HG03159 (cell line): ENCODE results near the gene MLLT3.
A peak's percentile ranks its signal among the peaks of the same experiment; 100 is the strongest.
"Not testable (repeated sequence)": the region's sequence is repeated elsewhere in the genome, so short reads cannot be mapped to it uniquely, and the experiment has no call there.

ENCODE experiments used
- ATAC-seq: cut with Tn5 transposase; IDR thresholded peaks from one replicate; pipeline ENCODE4 v1.9.1; 2021; ENCODE audit warnings: mild to moderate bottlenecking, moderate library complexity; ENCODE audit not compliant: unreplicated experiment

Gene MLLT3

DNA sequence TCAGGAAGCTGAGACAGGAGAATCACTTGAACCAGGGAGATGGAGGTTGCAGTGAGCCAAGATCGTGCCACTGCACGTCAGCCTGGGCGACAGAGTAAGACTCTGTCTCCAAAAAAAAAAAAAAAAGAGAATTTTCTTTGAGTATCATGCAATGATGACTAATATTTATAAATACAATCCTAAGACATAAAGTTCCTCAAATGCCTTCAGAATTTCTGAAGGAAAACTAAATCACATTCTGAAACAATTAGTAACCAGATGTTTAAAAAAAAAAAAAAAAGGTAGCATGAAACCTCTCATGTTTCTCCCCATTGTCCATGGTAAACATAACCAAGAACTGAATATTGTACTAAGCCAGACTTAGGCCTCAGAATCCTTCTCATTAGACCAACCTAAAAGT, 23.1 kb downstream of the MLLT3 start:
- ATAC-seq, result no peak

DNA sequence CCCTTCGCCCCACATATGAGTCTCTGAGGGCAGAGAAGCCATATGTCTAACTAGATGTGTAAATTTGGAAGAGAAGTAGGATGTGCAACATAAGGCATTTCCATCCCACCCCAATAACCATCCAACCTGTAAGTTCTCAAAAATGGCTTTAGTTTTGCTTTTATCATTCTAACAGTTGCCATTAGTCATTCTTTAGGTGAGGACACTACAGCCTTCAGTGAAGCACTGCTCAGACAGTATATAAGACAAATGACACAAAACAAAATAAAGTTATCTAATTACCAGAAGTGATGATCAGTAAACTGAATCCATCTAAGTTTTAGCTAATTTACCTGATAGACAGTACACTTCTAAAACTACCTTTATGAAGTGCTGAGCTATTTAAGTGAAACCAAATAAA, 23.9 kb downstream of the MLLT3 start:
- no peak for ATAC-seq

DNA sequence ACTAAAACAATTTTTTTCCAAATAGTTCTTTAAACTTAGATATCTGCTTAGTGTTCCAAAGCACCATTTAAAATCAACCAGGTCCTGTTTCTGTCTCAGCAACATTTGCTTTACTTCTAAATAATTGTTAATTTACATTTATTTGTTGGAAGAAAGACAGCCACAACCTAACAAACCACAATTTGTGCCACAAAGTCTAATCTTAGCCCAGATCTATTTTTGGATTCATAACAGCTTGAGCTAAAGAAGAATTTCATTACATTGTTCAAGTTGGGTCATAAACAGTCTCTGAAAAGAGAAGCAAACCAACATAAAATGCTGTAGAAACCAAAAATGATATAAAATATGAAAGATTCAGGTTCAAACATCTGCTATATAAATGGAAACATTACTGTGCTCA, 24.4 kb downstream of the MLLT3 start:
- ATAC-seq, result no peak

DNA sequence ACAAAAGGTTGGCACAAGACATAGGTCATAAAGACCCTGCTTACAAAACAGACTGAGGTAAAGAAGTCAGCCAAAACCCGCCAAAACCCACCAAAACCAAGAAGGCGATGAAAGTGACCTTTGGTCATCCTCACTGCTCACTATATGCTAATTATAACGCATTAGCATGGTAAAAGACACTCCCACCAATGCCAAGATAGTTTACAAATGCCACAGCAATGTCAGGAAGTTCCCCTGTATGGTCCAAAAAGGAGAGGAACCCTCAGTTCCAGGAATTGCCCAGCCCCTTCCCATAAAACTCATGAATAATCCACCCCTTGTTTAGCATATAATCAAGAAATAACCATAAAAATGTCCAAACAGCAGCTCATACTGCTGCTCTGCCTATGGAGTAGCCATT, 27.7 kb downstream of the MLLT3 start:
- ATAC-seq, result no peak

DNA sequence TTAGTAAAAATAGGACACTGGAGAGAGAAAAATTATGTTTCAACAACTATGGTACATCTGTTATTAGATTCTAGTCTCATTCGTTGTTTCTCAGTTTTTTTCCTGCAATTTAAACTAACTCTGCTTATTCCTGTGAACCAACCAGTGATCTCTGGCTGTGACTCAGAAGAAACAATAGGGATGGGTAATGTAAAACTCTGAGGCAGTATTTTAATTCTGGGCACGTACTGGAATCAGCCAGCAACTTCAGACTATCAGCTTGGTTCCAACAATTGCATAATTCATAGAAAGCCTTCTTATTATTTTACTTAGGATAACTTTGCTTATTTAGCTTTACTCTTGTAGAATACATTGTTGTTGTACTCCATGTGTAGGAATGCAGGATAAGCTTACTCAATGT, 28.8 kb downstream of the MLLT3 start:
- no peak for ATAC-seq

DNA sequence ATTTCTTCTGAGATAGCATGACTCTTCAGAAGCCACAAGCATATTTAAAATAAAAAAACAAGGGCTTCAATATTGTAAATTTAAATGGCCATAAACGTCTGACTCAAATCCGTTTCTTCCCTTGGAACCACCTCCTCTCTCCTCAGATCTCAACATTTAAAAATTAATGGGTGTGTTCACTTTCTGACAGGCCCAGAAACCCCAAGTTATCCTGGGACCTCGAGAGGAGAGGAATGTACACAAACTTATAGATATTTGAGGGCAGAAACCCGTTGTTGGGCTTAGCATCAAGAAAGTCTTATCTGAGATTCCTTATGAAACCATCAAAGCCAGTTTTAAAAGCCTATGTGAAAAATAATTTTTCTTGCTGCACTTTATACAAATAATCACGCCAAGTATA, 29.2 kb downstream of the MLLT3 start:
- no peak for ATAC-seq

DNA sequence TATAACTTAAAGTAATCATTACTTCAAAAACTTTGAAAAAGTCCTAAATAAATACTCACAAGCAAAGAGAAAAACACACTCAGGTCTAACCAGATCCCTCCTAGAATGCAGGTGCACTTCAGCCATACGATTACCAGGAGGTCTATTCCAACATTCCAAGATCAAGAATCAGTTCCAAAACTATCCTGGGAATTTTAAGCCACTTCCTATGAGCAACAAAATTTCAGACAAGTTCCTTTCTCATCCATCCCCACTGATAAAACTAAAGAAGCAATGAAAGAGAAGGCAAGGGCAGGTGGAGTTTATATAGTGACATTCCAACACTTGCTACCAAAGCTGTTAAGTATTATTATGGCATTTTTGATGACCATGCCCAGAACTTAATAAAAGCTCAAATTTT, 29.6 kb downstream of the MLLT3 start:
- no peak for ATAC-seq

DNA sequence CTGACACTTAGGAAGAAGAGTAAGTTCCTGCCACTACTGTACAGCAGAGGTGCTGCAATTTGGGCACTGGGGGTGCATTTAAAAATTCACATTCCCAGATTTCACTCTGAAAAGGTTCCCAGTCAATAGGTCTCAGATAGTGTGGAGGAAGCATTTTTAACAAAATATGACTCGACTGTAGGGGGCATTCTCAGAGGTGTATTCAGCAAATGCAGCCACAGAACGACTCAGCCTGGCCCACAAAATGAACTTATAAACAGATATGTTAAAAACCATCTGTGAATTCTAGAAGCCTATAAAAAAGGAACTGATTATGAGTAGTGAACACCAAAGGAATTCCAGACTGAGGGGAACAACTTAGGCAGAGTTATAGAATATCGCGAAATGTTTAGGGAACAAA, 31.1 kb downstream of the MLLT3 start:
- no peak for ATAC-seq

DNA sequence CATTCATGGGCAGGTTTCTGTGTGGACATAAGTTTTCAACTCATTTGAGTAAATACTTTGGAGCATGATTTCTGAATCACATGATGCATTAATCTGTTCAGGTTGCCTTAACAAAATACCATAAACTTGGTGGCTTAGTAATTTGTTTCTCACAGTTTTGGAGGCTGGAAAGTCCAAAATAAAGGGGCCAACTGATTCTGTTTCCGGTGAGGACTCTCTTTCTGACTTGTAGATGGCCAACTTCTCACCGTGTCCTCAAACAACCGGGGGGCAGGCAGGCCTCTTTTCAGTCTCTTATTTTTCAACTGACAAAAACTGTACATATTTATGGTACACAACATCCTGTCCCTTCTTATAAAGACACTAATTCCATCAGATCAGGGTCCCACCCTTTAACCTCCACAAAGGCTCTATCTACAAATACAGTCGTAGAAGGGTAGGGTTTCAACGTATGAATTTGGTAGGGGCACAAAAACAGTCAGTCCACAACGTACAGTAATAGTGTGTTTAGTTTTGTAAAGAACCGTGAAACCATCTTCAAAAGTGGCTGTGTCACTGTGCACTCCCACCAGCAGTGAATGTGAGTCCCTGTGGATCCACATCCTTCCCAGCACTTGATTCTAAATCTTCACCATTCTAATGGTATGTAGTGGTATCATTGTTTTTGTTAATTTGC, 37.2 kb downstream of the MLLT3 start:
- no peak for ATAC-seq

DNA sequence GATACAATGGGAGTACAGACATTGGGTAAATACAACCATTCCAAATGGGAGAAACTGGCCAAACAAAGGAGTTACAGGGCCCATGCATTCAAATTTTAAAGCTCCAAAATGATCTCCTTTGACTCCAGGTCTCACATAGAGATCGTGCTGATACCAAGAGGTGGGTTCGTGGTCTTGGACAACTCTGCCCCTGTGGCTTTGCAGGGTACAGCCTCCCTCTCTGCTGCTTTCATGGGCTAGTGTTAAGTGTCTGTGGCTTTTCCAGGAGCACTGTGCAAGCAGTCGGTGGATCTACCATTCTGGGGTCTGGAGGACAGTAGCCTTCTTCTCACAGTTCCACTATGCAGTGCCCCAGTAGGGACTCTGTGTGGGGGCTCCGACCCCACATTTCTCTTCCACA, 39.2 kb downstream of the MLLT3 start:
- not testable (repeated sequence) for ATAC-seq

DNA sequence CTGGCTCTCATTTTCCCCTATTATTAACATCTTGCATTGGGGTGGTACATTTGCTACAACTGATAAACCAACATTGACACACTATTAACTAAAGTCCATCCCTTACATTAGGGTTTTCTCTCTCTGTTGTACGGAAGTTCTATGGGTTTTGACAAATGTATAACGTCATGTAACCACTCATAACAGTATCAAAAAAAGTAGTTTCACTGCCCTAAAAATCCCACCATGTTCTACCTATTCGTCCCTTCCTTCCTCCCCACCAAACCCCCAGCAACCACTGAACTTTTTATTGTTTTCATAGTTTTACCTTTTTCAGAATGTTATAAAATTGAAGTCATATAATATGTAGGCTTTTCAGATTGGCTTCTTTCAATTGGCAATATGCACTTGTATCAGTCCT, 40.1 kb downstream of the MLLT3 start:
- ATAC-seq, result peak; percentile 72

DNA sequence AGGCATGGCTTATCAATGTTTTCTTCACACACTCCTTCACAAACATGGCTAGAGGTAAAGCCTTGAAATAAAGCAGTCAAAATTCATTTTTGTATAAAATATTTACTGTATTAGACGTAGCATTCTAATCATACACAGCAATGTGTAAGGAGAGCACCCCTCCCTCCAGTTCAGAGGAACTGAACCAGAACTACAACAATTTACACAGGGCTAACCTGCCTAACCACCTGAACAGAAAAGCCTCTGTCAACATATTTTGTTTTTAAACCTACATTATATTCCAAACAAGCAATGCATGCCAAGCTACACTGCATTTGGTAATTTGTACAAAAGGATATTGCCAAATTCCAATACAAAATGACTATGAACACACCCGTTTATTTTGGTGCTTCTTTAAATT, 41.6 kb downstream of the MLLT3 start:
- no peak for ATAC-seq

DNA sequence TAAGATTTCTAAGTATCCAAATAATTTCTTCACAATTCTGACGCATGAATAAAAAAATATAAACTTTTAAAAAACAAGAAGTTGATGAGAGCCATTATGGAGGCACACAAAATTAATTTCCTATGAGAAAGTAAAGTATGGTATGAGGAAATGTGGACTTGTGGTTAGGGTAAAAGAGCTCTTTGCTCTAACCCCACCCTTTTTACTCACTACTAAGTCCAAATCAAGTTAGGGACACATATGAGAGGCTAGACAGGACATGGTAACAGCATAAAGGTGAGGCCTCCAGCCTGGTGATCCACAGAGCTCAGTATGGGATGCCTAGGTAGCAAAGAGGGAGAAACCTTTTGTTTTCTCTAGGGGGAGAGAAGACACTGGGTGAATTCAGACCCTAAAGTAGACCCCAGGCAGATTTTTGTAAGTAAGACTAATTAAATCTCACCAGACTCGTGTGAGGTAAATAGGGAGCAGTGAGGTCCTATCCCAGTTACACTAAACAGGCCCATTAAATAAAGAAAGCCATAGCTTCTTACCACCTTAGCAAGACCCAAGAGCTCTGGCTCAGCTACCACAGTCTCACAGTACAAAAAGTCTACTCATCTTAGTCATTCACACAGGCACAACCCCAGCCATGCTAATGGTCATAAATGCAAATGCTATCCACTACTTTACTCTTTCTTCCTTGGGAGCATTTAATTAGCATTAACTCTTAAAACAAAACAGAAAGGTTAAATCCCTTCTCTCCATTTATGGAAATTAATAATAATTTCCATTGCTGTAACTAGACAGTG, 42.6 kb downstream of the MLLT3 start:
- no peak for ATAC-seq

DNA sequence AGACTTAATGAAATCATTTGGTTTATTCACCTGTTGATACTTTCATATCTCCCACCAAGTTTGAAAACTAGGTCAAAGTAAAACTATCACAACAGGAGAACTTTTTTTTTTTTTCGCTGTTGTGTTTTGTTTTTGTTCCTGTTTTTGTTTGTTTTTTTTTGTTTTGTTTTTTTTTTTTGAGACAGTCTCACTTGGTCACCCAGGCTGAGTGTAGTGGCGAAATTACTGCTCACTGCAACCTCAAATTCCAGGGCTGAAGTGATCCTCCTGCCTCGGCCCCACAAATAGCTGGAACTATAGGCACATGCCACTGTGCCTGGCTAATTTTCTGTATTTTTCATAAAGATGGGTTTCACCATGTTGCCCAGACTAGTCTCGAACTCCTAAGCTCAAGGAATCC, 49.3 kb downstream of the MLLT3 start:
- no peak for ATAC-seq

DNA sequence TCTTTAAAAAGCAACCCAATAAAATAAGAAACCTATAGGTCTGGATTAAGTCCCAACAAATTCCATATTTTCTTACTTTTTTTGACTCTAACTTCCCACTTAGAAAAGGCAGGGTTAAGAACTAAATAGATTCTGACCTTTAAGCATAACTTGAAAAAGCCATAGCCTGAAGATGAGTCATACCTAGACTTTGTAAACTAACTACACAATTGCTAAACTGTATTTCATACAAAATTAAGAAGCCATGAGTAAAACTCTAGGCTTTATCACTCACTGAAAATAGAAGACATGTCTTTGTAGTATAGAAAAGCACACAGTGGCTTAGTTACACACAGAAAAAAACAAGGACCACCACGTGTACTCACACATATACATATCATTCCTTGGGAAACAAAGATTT, 51.5 kb downstream of the MLLT3 start:
- peak; percentile 52 for ATAC-seq

DNA sequence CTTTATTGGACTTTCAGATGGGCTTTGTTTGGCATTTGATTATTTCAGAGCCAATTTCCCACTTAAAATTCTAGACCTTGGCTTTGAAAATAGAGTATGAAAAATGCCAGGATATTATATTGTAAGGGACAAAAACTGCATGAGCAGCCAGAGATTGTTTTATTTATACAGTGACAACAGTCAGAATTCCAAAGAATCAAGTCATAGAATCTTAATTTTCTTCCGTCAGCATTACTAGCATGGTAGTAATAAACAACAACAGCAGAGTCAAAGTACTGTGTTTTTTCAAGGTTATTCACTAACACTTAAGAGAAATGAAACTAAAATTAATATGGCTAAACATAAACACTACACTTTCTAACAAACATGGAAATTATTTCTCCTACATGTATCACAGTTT, 52.2 kb downstream of the MLLT3 start:
- ATAC-seq, result no peak

DNA sequence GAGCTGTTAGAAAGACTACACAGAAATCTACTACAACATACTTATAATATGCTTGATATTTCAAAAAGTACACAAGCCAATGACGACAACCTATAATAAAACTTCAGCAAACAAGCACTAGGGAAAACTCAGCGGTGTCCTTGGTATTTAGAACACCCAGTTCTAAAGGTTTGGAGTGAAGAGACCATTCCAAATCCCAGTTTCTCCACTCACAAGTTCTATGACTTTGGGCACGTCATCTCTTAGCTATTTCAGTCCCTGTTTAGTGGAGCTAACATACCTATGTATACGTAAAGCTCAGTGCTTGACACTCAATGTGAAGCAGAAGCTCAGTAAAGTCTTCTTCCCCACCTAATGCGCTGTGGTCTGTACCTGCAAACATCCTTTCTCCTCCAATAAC, 52.8 kb downstream of the MLLT3 start:
- ATAC-seq, result no peak

DNA sequence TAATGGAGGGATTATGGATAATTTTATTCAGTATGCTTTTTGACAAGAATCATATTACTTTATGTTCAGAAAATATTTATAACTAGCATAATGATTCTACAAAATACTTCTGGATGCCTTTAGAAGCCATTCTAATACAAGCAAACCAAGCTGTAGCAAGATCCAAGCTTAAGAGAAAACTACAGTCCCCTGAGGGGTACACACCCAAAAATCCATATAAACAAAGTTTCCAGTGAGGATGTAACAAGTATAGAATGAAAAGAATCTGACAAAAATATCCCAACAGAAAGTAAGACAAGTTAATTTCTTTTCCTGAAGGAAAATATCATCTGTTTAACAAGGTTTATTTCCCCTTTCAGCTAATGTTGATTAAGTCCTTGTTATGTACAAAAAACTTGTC, 53.9 kb downstream of the MLLT3 start:
- ATAC-seq, result no peak

DNA sequence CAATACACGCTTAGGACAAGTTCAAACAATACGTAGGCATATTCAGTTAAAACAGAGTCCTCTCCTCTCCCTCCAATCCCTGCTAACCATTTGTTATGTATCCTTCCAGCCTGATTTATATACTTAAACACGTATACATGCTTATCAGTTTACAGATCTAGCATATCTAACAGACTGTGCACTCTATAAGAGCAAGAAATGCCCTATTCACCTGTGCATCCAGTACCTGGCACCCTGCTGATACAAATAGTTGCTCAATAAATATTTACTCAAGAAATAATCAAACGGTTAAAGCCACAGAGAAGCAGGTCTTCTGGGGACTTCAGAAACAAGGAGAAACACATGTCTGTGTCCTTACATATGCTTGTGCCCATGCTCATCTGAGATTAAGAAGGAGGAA, 55.9 kb downstream of the MLLT3 start:
- ATAC-seq, result no peak

DNA sequence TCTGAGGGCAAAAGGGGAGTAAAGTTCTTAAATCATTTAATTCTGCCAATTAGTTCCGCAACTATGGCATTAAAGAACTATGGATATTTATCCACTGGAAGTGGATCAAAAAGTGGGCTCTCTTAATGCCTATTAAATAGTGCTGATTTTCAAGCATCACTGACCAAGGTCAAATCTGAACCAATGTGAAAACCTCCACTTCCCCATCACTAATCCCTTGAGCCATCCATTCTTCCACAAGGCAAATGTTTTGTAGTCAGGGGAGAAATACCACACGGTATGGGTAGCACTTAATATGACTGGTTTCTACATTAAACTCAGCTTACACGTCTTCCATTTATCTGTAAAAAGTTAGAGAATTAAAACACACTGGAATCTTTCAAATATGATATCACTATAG, 57.6 kb downstream of the MLLT3 start:
- no peak for ATAC-seq

DNA sequence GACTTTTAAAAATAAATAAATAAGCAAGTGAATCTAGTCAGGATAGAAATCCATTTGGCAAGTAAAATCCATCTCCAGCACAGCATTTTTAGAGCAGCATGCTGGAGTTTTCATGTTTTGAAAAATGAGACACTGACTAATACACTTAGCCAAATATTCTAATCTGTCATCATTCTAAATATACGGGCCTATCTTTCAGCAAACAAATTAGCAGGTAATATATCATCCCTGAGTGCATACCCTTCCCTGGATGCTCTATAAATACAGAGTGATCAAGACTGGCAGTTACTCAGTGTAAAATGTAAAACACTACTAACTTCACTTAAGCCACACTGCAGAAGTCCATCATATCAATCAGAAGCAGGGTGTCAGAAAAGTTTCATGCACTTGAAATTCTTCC, 58.4 kb downstream of the MLLT3 start:
- no peak for ATAC-seq

DNA sequence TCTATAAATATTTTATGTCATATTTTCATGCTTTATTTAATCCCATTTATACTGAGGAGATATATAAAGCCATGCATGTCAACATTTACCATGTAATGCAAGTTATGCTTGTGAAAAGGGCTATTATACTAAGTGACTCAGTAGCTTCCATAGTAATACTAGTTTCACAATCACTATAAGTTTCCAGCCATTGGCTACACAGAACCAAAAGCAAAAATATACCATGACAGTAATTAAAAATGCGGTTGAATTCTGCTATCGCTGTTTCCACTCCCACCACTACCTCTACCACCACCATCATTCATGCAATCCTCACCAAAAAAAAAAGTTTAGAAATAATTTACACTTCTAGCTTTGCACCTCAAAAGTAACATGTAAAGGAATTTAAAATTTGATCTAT, 60.2 kb downstream of the MLLT3 start:
- peak; percentile 44 for ATAC-seq

DNA sequence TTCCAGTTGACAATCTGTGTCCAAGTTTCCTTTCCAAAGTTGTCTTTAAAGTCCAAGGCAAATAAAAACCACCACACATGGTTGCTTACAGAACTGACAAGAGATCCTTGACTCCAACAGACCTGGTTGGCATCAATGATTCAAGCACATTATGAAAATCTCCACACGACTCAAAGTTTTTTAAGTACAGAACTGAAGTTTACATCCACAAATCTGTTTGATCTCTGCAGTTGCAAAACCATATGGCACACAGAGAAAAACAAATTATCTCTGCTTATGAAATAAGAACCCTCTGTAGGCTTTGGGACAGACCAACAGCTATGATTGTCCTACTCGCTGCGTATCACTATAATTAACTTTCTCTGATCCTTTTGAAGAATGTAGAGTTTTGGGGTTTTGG, 60.8 kb downstream of the MLLT3 start:
- no peak for ATAC-seq
